ENCODE measurements around the gene SUN5.

DNA sequence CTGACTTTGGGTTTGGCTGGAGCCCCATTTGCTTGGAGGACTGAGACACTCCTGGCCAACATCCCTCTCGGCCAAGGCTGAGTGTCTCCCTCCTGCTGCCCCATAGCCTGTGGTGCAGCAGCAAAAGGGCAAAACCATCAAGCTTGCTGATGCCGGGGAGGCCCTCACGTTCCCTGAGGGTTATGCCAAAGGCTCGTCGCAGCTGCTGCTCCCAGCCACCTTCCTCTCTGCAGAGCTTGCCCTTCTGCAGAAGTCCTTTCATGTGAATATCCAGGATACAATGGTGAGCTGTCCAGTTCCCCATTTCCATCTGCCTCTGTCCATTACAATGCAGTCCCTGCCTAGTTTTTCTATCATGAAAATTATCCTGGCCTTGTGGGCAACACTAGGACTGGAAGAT lies 33.2 kb upstream of the SUN5 start:
- TF ChIP-seq, protein P1, sequence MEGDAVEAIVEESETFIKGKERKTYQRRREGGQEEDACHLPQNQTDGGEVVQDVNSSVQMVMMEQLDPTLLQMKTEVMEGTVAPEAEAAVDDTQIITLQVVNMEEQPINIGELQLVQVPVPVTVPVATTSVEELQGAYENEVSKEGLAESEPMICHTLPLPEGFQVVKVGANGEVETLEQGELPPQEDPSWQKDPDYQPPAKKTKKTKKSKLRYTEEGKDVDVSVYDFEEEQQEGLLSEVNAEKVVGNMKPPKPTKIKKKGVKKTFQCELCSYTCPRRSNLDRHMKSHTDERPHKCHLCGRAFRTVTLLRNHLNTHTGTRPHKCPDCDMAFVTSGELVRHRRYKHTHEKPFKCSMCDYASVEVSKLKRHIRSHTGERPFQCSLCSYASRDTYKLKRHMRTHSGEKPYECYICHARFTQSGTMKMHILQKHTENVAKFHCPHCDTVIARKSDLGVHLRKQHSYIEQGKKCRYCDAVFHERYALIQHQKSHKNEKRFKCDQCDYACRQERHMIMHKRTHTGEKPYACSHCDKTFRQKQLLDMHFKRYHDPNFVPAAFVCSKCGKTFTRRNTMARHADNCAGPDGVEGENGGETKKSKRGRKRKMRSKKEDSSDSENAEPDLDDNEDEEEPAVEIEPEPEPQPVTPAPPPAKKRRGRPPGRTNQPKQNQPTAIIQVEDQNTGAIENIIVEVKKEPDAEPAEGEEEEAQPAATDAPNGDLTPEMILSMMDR (IDR thresholded peaks at IDR 0.05), result no peak
- no peak for TF ChIP-seq EZH2 (IDR thresholded peaks at IDR 0.05; ENCODE audit: borderline replicate concordance, insufficient read depth, low read depth, low read length, poor library complexity, severe bottlenecking)

All from B cell (primary cell).